ENCODE data around the gene TUBA8.

TUBA8 gene

DNA sequence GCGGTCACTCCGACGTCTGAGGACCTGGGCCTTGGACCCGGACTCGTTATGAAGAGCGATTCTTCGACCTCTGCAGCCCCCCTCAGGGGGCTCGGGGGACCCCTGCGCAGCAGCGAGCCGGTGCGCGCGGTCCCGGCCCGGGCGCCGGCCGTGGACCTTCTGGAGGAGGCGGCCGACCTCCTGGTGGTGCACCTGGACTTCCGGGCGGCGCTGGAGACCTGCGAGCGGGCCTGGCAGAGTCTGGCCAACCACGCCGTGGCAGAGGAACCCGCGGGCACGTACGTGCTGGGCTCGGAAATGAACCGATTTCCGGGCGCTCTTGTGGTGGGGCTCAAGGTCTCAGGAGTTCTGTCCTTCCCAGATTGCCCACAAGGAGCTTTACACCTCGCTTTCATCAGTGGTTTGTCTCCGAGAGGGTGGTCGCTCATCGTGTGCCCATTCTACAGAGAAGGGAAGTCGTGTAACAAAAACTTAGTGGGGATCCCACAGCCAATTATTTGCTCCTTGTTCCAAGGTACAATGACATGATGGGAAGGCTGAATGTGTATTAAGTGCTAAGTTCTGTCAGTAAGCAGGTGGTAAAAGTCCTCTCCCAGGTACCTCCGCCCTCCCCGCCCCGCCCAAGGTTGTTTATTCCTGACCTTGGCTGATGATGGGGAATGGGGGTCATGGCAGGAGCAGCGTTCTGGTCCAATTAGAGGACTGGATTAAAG lies 32.1 kb upstream of the TUBA8 start:
- H3K4me1 ChIP-seq (ENCODE audit: insufficient read depth, low read length) = peaks cover 34% of the 10 kb centered on the region
- no peaks in the 10 kb centered on the region for H3K9me3 ChIP-seq (ENCODE audit: low read length)
- peaks cover 30% of the 10 kb centered on the region for H3K36me3 ChIP-seq (ENCODE audit: insufficient read depth, low read length)
- H3K27me3 ChIP-seq (ENCODE audit: control insufficient read depth in 1 of 2, insufficient read depth in 2 of 2, low read length in 2 of 2) = no peaks in the 10 kb centered on the region
- H3K4me3 ChIP-seq (ENCODE audit: low read depth in 1 of 2, low read length in 2 of 2) = peak overlapping the region; percentile 92 to 93
- peak overlapping the region; percentile 76 for H3K9ac ChIP-seq (ENCODE audit: low read length)
- peak overlapping the region; percentile 77 for H3K27ac ChIP-seq (ENCODE audit: low read depth, low read length)

GRCh38 chr22:18079706-18080233 lies 30.8 kb upstream of the TUBA8 start:
- H3K27ac ChIP-seq (ENCODE audit: low read depth, low read length) = no peak overlapping the region
- no peaks in the 10 kb centered on the region for H3K27me3 ChIP-seq (ENCODE audit: control insufficient read depth in 1 of 2, insufficient read depth in 2 of 2, low read length in 2 of 2)
- H3K36me3 ChIP-seq (ENCODE audit: insufficient read depth, low read length) = peaks cover 36% of the 10 kb centered on the region
- H3K4me3 ChIP-seq (ENCODE audit: low read depth in 1 of 2, low read length in 2 of 2) = no peak overlapping the region
- no peaks in the 10 kb centered on the region for H3K9me3 ChIP-seq (ENCODE audit: low read length)
- no peak overlapping the region for H3K9ac ChIP-seq (ENCODE audit: low read length)
- H3K4me1 ChIP-seq (ENCODE audit: insufficient read depth, low read length) = peaks cover 34% of the 10 kb centered on the region

DNA sequence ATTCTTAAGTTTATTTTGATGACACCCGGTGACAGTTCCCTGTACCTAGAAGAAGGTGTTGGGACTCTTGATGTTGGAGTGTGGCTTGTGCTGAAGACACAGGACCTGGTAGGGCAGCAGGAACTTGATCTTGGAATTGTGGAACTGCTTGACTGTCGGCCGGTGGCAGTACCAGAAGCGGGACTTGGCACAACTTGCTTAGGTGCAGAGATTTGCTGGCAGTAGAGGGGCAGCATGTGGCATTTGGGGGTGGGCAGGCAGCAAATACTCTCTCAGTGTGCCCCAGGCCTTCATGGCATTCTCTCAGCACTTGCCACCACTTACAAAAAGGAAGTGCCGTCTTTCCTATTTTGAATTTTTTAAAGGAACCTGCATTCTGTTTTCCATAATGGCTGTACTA lies 29.2 kb upstream of the TUBA8 start:
- H3K4me1 ChIP-seq (ENCODE audit: insufficient read depth, low read length) = peaks cover 21% of the 10 kb centered on the region
- no peak overlapping the region for H3K4me3 ChIP-seq (ENCODE audit: low read depth in 1 of 2, low read length in 2 of 2)
- no peak overlapping the region for H3K27ac ChIP-seq (ENCODE audit: low read depth, low read length)
- H3K27me3 ChIP-seq (ENCODE audit: control insufficient read depth in 1 of 2, insufficient read depth in 2 of 2, low read length in 2 of 2) = no peaks in the 10 kb centered on the region
- no peaks in the 10 kb centered on the region for H3K9me3 ChIP-seq (ENCODE audit: low read length)
- no peak overlapping the region for H3K9ac ChIP-seq (ENCODE audit: low read length)
- peaks cover 45% of the 10 kb centered on the region for H3K36me3 ChIP-seq (ENCODE audit: insufficient read depth, low read length)

DNA sequence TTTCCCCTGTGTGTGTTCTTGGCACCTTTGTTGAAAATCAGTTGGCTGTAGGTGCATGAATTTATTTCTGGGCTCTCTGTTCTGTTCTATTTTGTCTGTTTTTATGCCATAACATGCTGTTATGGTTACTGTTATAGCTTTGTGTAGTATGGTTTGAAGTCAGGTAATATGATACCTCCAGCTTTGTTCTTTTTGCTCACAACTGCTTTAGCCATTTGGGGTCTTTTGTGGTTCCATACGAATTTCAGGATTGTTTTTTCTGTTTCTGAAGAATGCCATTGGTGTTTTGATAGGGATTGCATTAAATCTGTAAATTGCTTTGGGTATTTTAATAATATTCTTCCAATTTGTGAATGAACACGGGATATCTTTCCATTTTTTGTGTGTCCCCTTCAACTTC lies 28.1 kb upstream of the TUBA8 start:
- peaks cover 51% of the 10 kb centered on the region for H3K36me3 ChIP-seq (ENCODE audit: insufficient read depth, low read length)
- H3K4me1 ChIP-seq (ENCODE audit: insufficient read depth, low read length) = peaks cover 13% of the 10 kb centered on the region
- H3K27me3 ChIP-seq (ENCODE audit: control insufficient read depth in 1 of 2, insufficient read depth in 2 of 2, low read length in 2 of 2) = no peaks in the 10 kb centered on the region
- no peak overlapping the region for H3K4me3 ChIP-seq (ENCODE audit: low read depth in 1 of 2, low read length in 2 of 2)
- no peak overlapping the region for H3K27ac ChIP-seq (ENCODE audit: low read depth, low read length)
- no peak overlapping the region for H3K9ac ChIP-seq (ENCODE audit: low read length)
- H3K9me3 ChIP-seq (ENCODE audit: low read length) = no peaks in the 10 kb centered on the region

DNA sequence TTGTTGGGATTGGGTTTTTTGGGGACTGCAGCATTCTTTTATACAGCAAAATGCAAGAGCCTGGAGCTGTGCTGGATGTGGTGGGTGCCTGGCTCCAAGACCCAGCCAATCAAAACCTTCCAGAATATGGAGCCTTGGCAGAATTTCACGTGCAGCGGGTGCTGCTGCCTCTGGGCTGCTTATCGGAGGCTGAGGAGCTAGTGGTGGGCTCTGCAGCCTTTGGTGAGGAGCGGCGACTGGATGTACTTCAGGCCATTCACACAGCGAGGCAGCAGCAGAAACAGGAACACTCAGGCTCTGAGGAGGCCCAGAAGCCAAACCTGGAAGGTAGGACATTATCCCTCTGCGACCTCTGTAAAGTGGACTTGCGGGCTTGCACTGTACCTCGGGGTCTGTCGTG lies 27.2 kb upstream of the TUBA8 start:
- no peak overlapping the region for H3K9ac ChIP-seq (ENCODE audit: low read length)
- H3K36me3 ChIP-seq (ENCODE audit: insufficient read depth, low read length) = peaks cover 60% of the 10 kb centered on the region
- H3K27ac ChIP-seq (ENCODE audit: low read depth, low read length) = no peak overlapping the region
- H3K4me1 ChIP-seq (ENCODE audit: insufficient read depth, low read length) = peaks cover 13% of the 10 kb centered on the region
- no peaks in the 10 kb centered on the region for H3K9me3 ChIP-seq (ENCODE audit: low read length)
- no peak overlapping the region for H3K4me3 ChIP-seq (ENCODE audit: low read depth in 1 of 2, low read length in 2 of 2)
- no peaks in the 10 kb centered on the region for H3K27me3 ChIP-seq (ENCODE audit: control insufficient read depth in 1 of 2, insufficient read depth in 2 of 2, low read length in 2 of 2)

- Histone ChIP-seq H3K9ac (ENCODE audit: low read length) (no peak overlapping the region), H3K27me3 (ENCODE audit: control insufficient read depth in 1 of 2, insufficient read depth in 2 of 2, low read length in 2 of 2) (no peaks in the 10 kb centered on the region), H3K36me3 (ENCODE audit: insufficient read depth, low read length) (peaks cover 61% of the 10 kb centered on the region), H3K27ac (ENCODE audit: low read depth, low read length) (no peak overlapping the region), H3K4me1 (ENCODE audit: insufficient read depth, low read length) (no peaks in the 10 kb centered on the region), H3K4me3 (ENCODE audit: low read depth in 1 of 2, low read length in 2 of 2) (no peak overlapping the region), H3K9me3 (ENCODE audit: low read length) (no peaks in the 10 kb centered on the region)
Observed at GRCh38 chr22:18085188-18085587, 25.4 kb upstream of the TUBA8 start.

- peaks cover 49% of the 10 kb centered on the region for H3K36me3 ChIP-seq (ENCODE audit: insufficient read depth, low read length)
- no peaks in the 10 kb centered on the region for H3K27me3 ChIP-seq (ENCODE audit: control insufficient read depth in 1 of 2, insufficient read depth in 2 of 2, low read length in 2 of 2)
- no peaks in the 10 kb centered on the region for H3K9me3 ChIP-seq (ENCODE audit: low read length)
- no peak overlapping the region for H3K27ac ChIP-seq (ENCODE audit: low read depth, low read length)
- no peak overlapping the region for H3K4me3 ChIP-seq (ENCODE audit: low read depth in 1 of 2, low read length in 2 of 2)
- no peak overlapping the region for H3K9ac ChIP-seq (ENCODE audit: low read length)
- H3K4me1 ChIP-seq (ENCODE audit: insufficient read depth, low read length) = peaks cover 4% of the 10 kb centered on the region
Observed at GRCh38 chr22:18087350-18087855, 23.2 kb upstream of the TUBA8 start.

GRCh38 chr22:18088825-18089568 lies 21.6 kb upstream of the TUBA8 start:
- Histone ChIP-seq H3K4me3 (ENCODE audit: low read depth in 1 of 2, low read length in 2 of 2) (no peak overlapping the region), H3K9ac (ENCODE audit: low read length) (no peak overlapping the region), H3K9me3 (ENCODE audit: low read length) (no peaks in the 10 kb centered on the region), H3K27ac (ENCODE audit: low read depth, low read length) (no peak overlapping the region), H3K4me1 (ENCODE audit: insufficient read depth, low read length) (peaks cover 7% of the 10 kb centered on the region), H3K27me3 (ENCODE audit: control insufficient read depth in 1 of 2, insufficient read depth in 2 of 2, low read length in 2 of 2) (no peaks in the 10 kb centered on the region), H3K36me3 (ENCODE audit: insufficient read depth, low read length) (peaks cover 39% of the 10 kb centered on the region)

GRCh38 chr22:18090286-18090685 lies 20.3 kb upstream of the TUBA8 start:
- Histone ChIP-seq H3K4me3 (ENCODE audit: low read depth in 1 of 2, low read length in 2 of 2) (no peak overlapping the region), H3K4me1 (ENCODE audit: insufficient read depth, low read length) (peaks cover 7% of the 10 kb centered on the region), H3K36me3 (ENCODE audit: insufficient read depth, low read length) (peaks cover 34% of the 10 kb centered on the region), H3K9ac (ENCODE audit: low read length) (no peak overlapping the region), H3K9me3 (ENCODE audit: low read length) (no peaks in the 10 kb centered on the region), H3K27me3 (ENCODE audit: control insufficient read depth in 1 of 2, insufficient read depth in 2 of 2, low read length in 2 of 2) (no peaks in the 10 kb centered on the region), H3K27ac (ENCODE audit: low read depth, low read length) (no peak overlapping the region)

DNA sequence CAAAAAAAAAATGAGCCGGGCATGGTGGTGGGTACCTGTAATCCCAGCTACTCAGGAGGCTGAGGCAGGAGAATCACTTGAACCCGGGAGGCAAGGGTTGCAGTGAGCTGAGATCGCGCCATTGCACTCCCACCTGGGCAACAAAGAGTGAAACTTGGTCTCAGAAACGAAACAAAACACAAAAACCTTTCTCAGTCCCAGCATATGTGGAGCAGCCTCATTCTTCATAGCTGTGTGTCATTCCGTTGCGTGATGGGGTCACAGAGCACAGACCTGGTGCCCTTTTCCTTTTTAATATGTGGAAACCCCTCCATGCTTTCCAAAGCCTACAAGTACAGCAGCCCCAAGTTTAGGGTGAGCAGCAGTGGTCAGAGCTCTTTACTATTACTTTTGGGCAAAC lies 19.1 kb upstream of the TUBA8 start:
- H3K36me3 ChIP-seq (ENCODE audit: insufficient read depth, low read length) = peaks cover 29% of the 10 kb centered on the region
- H3K4me1 ChIP-seq (ENCODE audit: insufficient read depth, low read length) = peaks cover 10% of the 10 kb centered on the region
- H3K27me3 ChIP-seq (ENCODE audit: control insufficient read depth in 1 of 2, insufficient read depth in 2 of 2, low read length in 2 of 2) = no peaks in the 10 kb centered on the region
- H3K27ac ChIP-seq (ENCODE audit: low read depth, low read length) = peak overlapping the region; percentile 73
- no peaks in the 10 kb centered on the region for H3K9me3 ChIP-seq (ENCODE audit: low read length)
- no peak overlapping the region for H3K9ac ChIP-seq (ENCODE audit: low read length)
- peak overlapping the region in 1 of 2 donors; percentile 41 for H3K4me3 ChIP-seq (ENCODE audit: low read depth in 1 of 2, low read length in 2 of 2)

- H3K4me1 ChIP-seq (ENCODE audit: insufficient read depth, low read length) = peaks cover 10% of the 10 kb centered on the region
- H3K9ac ChIP-seq (ENCODE audit: low read length) = no peak overlapping the region
- no peaks in the 10 kb centered on the region for H3K9me3 ChIP-seq (ENCODE audit: low read length)
- no peaks in the 10 kb centered on the region for H3K27me3 ChIP-seq (ENCODE audit: control insufficient read depth in 1 of 2, insufficient read depth in 2 of 2, low read length in 2 of 2)
- peak overlapping the region; percentile 73 for H3K27ac ChIP-seq (ENCODE audit: low read depth, low read length)
- H3K36me3 ChIP-seq (ENCODE audit: insufficient read depth, low read length) = peaks cover 28% of the 10 kb centered on the region
- peak overlapping the region in 1 of 2 donors; percentile 41 for H3K4me3 ChIP-seq (ENCODE audit: low read depth in 1 of 2, low read length in 2 of 2)
Observed at GRCh38 chr22:18091916-18092526, 18.6 kb upstream of the TUBA8 start.

Measured in muscle layer of colon (tissue), 2 donors.